ENCODE data around the gene ITGA1.

ITGA1 gene

GRCh38 chr5:52883110-52883509 is 95.4 kb downstream of the ITGA1 start:
- no peaks in the 10 kb centered on the region for H3K36me3 ChIP-seq (ENCODE audit: insufficient read depth, low read length)
- no peaks in the 10 kb centered on the region for H3K79me2 ChIP-seq (ENCODE audit: insufficient read depth, low read length)
- H3K4me1 ChIP-seq (ENCODE audit: insufficient read depth, low read length, poor library complexity, severe bottlenecking), result peaks cover 9% of the 10 kb centered on the region
- TF ChIP-seq CTCF (conservative IDR thresholded peaks at IDR 0.05; ENCODE audit: low read length), result no peak
- no peak overlapping the region for H3K4me2 ChIP-seq (ENCODE audit: low read depth, low read length, poor library complexity, severe bottlenecking)
- no peak overlapping the region for H3K4me3 ChIP-seq (ENCODE audit: low read length, poor library complexity, severe bottlenecking)
- H2AFZ ChIP-seq (ENCODE audit: low read length), result no peak overlapping the region
- no peaks in the 10 kb centered on the region for H3K9me3 ChIP-seq (ENCODE audit: insufficient read depth, low read depth, low read length)
- H3F3A ChIP-seq (ENCODE audit: low read depth), result no peaks in the 10 kb centered on the region
- no peaks in the 10 kb centered on the region for H4K20me1 ChIP-seq (ENCODE audit: insufficient read depth, low read length, poor library complexity, severe bottlenecking)
- H3K27me3 ChIP-seq (ENCODE audit: insufficient read depth, low read length, poor library complexity, severe bottlenecking), result no peaks in the 10 kb centered on the region
- no peaks in the 10 kb centered on the region for H3K9me2 ChIP-seq (replicated peaks; ENCODE audit: low read depth, low read length)
- H3K9ac ChIP-seq (ENCODE audit: low read depth, low read length, poor library complexity, severe bottlenecking), result no peak overlapping the region

- Histone ChIP-seq H4K20me1 (ENCODE audit: insufficient read depth, low read length, poor library complexity, severe bottlenecking) (no peaks in the 10 kb centered on the region), H3K36me3 (ENCODE audit: insufficient read depth, low read length) (no peaks in the 10 kb centered on the region), H3K9ac (ENCODE audit: low read depth, low read length, poor library complexity, severe bottlenecking) (no peak overlapping the region), H3K79me2 (ENCODE audit: insufficient read depth, low read length) (no peaks in the 10 kb centered on the region), H3K4me1 (ENCODE audit: insufficient read depth, low read length, poor library complexity, severe bottlenecking) (peaks cover 9% of the 10 kb centered on the region), H3K4me2 (ENCODE audit: low read depth, low read length, poor library complexity, severe bottlenecking) (no peak overlapping the region), H3K4me3 (ENCODE audit: low read length, poor library complexity, severe bottlenecking) (no peak overlapping the region), H2AFZ (ENCODE audit: low read length) (no peak overlapping the region), H3F3A (ENCODE audit: low read depth) (no peaks in the 10 kb centered on the region), H3K27me3 (ENCODE audit: insufficient read depth, low read length, poor library complexity, severe bottlenecking) (no peaks in the 10 kb centered on the region), H3K9me3 (ENCODE audit: insufficient read depth, low read depth, low read length) (no peaks in the 10 kb centered on the region), H3K9me2 (replicated peaks; ENCODE audit: low read depth, low read length) (no peaks in the 10 kb centered on the region)
- TF ChIP-seq CTCF (conservative IDR thresholded peaks at IDR 0.05; ENCODE audit: low read length), result no peak
- TF ChIP-seq EZH2phosphoT487 (IDR thresholded peaks at IDR 0.05; ENCODE audit: borderline replicate concordance), result no peak
Observed at GRCh38 chr5:52884453-52884852, 96.7 kb downstream of the ITGA1 start.

GRCh38 chr5:52885614-52886013 is 97.9 kb downstream of the ITGA1 start:
- H3K9me3 ChIP-seq (ENCODE audit: insufficient read depth, low read depth, low read length), result no peaks in the 10 kb centered on the region
- TF ChIP-seq EZH2phosphoT487 (IDR thresholded peaks at IDR 0.05; ENCODE audit: borderline replicate concordance) (no peak), CTCF (conservative IDR thresholded peaks at IDR 0.05; ENCODE audit: low read length) (no peak)
- H2AFZ ChIP-seq (ENCODE audit: low read length), result no peak overlapping the region
- H3K36me3 ChIP-seq (ENCODE audit: insufficient read depth, low read length), result no peaks in the 10 kb centered on the region
- peaks cover 9% of the 10 kb centered on the region for H3K4me1 ChIP-seq (ENCODE audit: insufficient read depth, low read length, poor library complexity, severe bottlenecking)
- H4K20me1 ChIP-seq (ENCODE audit: insufficient read depth, low read length, poor library complexity, severe bottlenecking), result no peaks in the 10 kb centered on the region
- no peaks in the 10 kb centered on the region for H3K27me3 ChIP-seq (ENCODE audit: insufficient read depth, low read length, poor library complexity, severe bottlenecking)
- no peaks in the 10 kb centered on the region for H3K9me2 ChIP-seq (replicated peaks; ENCODE audit: low read depth, low read length)
- no peak overlapping the region for H3K9ac ChIP-seq (ENCODE audit: low read depth, low read length, poor library complexity, severe bottlenecking)
- H3F3A ChIP-seq (ENCODE audit: low read depth), result no peaks in the 10 kb centered on the region
- H3K4me3 ChIP-seq (ENCODE audit: low read length, poor library complexity, severe bottlenecking), result no peak overlapping the region
- no peaks in the 10 kb centered on the region for H3K79me2 ChIP-seq (ENCODE audit: insufficient read depth, low read length)
- no peak overlapping the region for H3K4me2 ChIP-seq (ENCODE audit: low read depth, low read length, poor library complexity, severe bottlenecking)

Measured in Loucy (cell line).